ENCODE data around the gene HCK. TPM values are rescaled to one million over a fixed set of nuclear protein-coding genes. Genes with fewer than 3 reads are reported as not detected.
A peak's percentile ranks its signal among the peaks of the same experiment; 100 is the strongest.
"Not testable (repeated sequence)": the region's sequence is repeated elsewhere in the genome, so short reads cannot be mapped to it uniquely, and the experiment has no call there.

The HCK gene
- total and polyA plus RNA-seq, 5 experiments from 2014 or later: 0.24 to 0.86 (median 0.53) TPM; not detected in 1

GRCh38 chr20:32033316-32033715 is 18.7 kb upstream of the HCK start:
- H3K27ac Mint-ChIP-seq: no peak overlapping the region
- H3K36me3 Mint-ChIP-seq: peaks cover 0 to 3% (median 0%) of the 10 kb centered on the region in 3 donors
- POLR2A ChIA-PET: no interaction called here
- no peak for ATAC-seq
- DNase-seq: no peak
- peaks cover 0 to 2% (median 0%) of the 10 kb centered on the region in 9 donors for H3K9me3 Mint-ChIP-seq
- peaks cover 13 to 82% (median 40%) of the 10 kb centered on the region in 5 donors for H3K27me3 Mint-ChIP-seq
- H3K4me3 Mint-ChIP-seq: no peak overlapping the region
- peaks cover 0 to 11% (median 0%) of the 10 kb centered on the region in 4 donors for H3K4me1 Mint-ChIP-seq

- H3K4me3 Mint-ChIP-seq, H3K9me3 Mint-ChIP-seq, H3K36me3 Mint-ChIP-seq, DNase-seq, H3K27ac Mint-ChIP-seq, POLR2A ChIA-PET, ATAC-seq: not testable (repeated sequence)
- Mint-ChIP-seq H3K4me1 (peaks cover 0 to 11% (median 0%) of the 10 kb centered on the region in 4 donors), H3K27me3 (peaks cover 13 to 79% (median 40%) of the 10 kb centered on the region in 5 donors)
Measured at GRCh38 chr20:32033721-32034120, 18.3 kb upstream of the HCK start.

- DNase-seq: no peak
- H3K27ac Mint-ChIP-seq: peak overlapping the region in 1 of 10 donors; percentile 25
- peaks cover 0 to 17% (median 0%) of the 10 kb centered on the region in 4 donors for H3K4me1 Mint-ChIP-seq
- no peak for ATAC-seq
- H3K27me3 Mint-ChIP-seq: peaks cover 14 to 75% (median 36%) of the 10 kb centered on the region in 5 donors
- peaks cover 0 to 2% (median 0%) of the 10 kb centered on the region in 9 donors for H3K9me3 Mint-ChIP-seq
- H3K36me3 Mint-ChIP-seq: peaks cover 0 to 3% (median 0%) of the 10 kb centered on the region in 3 donors
- H3K4me3 Mint-ChIP-seq: no peak overlapping the region
- POLR2A ChIA-PET: no interaction called here
Measured at GRCh38 chr20:32034581-32035425, 17.2 kb upstream of the HCK start.

- POLR2A ChIA-PET: no interaction called here
Measured at GRCh38 chr20:32035426-32035779, 16.6 kb upstream of the HCK start.

GRCh38 chr20:32036252-32036651 is 15.8 kb upstream of the HCK start:
- peaks cover 0 to 2% (median 0%) of the 10 kb centered on the region in 9 donors for H3K9me3 Mint-ChIP-seq
- H3K4me1 Mint-ChIP-seq: peaks cover 0 to 27% (median 3%) of the 10 kb centered on the region in 4 donors
- POLR2A ChIA-PET: no interaction called here
- peaks cover 14 to 81% (median 39%) of the 10 kb centered on the region in 5 donors for H3K27me3 Mint-ChIP-seq
- no peak overlapping the region for H3K4me3 Mint-ChIP-seq
- ATAC-seq (no peak), DNase-seq (no peak)
- H3K36me3 Mint-ChIP-seq: peaks cover 0 to 3% (median 0%) of the 10 kb centered on the region in 3 donors
- H3K27ac Mint-ChIP-seq: peak overlapping the region in 1 of 10 donors; percentile 41

More at GRCh38 chr20:32035426-32035779, 16.6 kb upstream of the HCK start:
- Mint-ChIP-seq H3K4me1 (peaks cover 0 to 22% (median 0%) of the 10 kb centered on the region in 4 donors), H3K36me3 (peaks cover 0 to 3% (median 0%) of the 10 kb centered on the region in 3 donors), H3K9me3 (peaks cover 0 to 2% (median 0%) of the 10 kb centered on the region in 9 donors), H3K27ac (peak overlapping the region in 1 of 10 donors; percentile 25), H3K4me3 (no peak overlapping the region), H3K27me3 (peaks cover 14 to 74% (median 32%) of the 10 kb centered on the region in 5 donors)
- no peak for DNase-seq
- ATAC-seq: no peak

GRCh38 chr20:32036716-32037485 is 15.1 kb upstream of the HCK start:
- peaks cover 16 to 84% (median 39%) of the 10 kb centered on the region in 5 donors for H3K27me3 Mint-ChIP-seq
- no peak for DNase-seq
- H3K27ac Mint-ChIP-seq: no peak overlapping the region
- no peak for ATAC-seq
- peaks cover 0 to 2% (median 0%) of the 10 kb centered on the region in 9 donors for H3K9me3 Mint-ChIP-seq
- peaks cover 0 to 32% (median 3%) of the 10 kb centered on the region in 4 donors for H3K4me1 Mint-ChIP-seq
- peaks cover 0 to 3% (median 0%) of the 10 kb centered on the region in 3 donors for H3K36me3 Mint-ChIP-seq
- H3K4me3 Mint-ChIP-seq: no peak overlapping the region
- POLR2A ChIA-PET: interaction anchor here (0.7 kb wide), 1 partner anchor 230 kb away, joined by 4 read pairs; no protein-coding TSS in a partner anchor

- Mint-ChIP-seq H3K9me3 (peaks cover 0 to 2% (median 0%) of the 10 kb centered on the region in 9 donors), H3K27me3 (peaks cover 15 to 80% (median 38%) of the 10 kb centered on the region in 5 donors), H3K4me3 (no peak overlapping the region), H3K4me1 (peaks cover 0 to 34% (median 3%) of the 10 kb centered on the region in 4 donors), H3K27ac (no peak overlapping the region), H3K36me3 (peaks cover 0 to 3% (median 0%) of the 10 kb centered on the region in 3 donors)
- POLR2A ChIA-PET: no interaction called here
- no peak for DNase-seq
- ATAC-seq: no peak
Measured at GRCh38 chr20:32037929-32038328, 14.1 kb upstream of the HCK start.

- DNase-seq (peak in 1 of 10 donors; percentile 44), ATAC-seq (peak in 1 of 2 donors; percentile 50)
- Mint-ChIP-seq H3K4me1 (peaks cover 0 to 31% (median 3%) of the 10 kb centered on the region in 4 donors), H3K9me3 (peaks cover 0 to 2% (median 0%) of the 10 kb centered on the region in 9 donors), H3K36me3 (no peaks in the 10 kb centered on the region), H3K27me3 (peaks cover 17 to 82% (median 38%) of the 10 kb centered on the region in 5 donors), H3K27ac (no peak overlapping the region), H3K4me3 (peak overlapping the region in 1 of 10 donors; percentile 40)
- POLR2A ChIA-PET: interaction anchor here (0.7 kb wide), 1 partner anchor 612 kb away, joined by 4 read pairs; no protein-coding TSS in a partner anchor
Measured at GRCh38 chr20:32040142-32040953, 11.7 kb upstream of the HCK start.

- DNase-seq: no peak
- POLR2A ChIA-PET: no interaction called here
- peaks cover 28 to 80% (median 37%) of the 10 kb centered on the region in 5 donors for H3K27me3 Mint-ChIP-seq
- ATAC-seq: no peak
- no peaks in the 10 kb centered on the region for H3K36me3 Mint-ChIP-seq
- no peak overlapping the region for H3K4me3 Mint-ChIP-seq
- no peaks in the 10 kb centered on the region for H3K9me3 Mint-ChIP-seq
- peaks cover 0 to 12% (median 4%) of the 10 kb centered on the region in 4 donors for H3K4me1 Mint-ChIP-seq
- no peak overlapping the region for H3K27ac Mint-ChIP-seq
Measured at GRCh38 chr20:32045999-32046398, 6.0 kb upstream of the HCK start.

GRCh38 chr20:32050324-32050841 is 1.7 kb upstream of the HCK start:
- peaks cover 45 to 88% (median 48%) of the 10 kb centered on the region in 5 donors for H3K27me3 Mint-ChIP-seq
- peaks cover 10 to 25% (median 22%) of the 10 kb centered on the region in 4 donors for H3K4me1 Mint-ChIP-seq
- H3K27ac Mint-ChIP-seq: no peak overlapping the region
- H3K9me3 Mint-ChIP-seq: peaks cover 0 to 2% (median 0%) of the 10 kb centered on the region in 9 donors
- H3K36me3 Mint-ChIP-seq: no peaks in the 10 kb centered on the region
- POLR2A ChIA-PET: no interaction called here
- ATAC-seq (no peak), DNase-seq (no peak)
- peak overlapping the region in 3 of 10 donors; percentile 8 to 70 (median 47) for H3K4me3 Mint-ChIP-seq

GRCh38 chr20:32050851-32051556 is 1.0 kb upstream of the HCK start:
- Mint-ChIP-seq H3K36me3 (no peaks in the 10 kb centered on the region), H3K27me3 (peaks cover 41 to 82% (median 46%) of the 10 kb centered on the region in 5 donors), H3K27ac (peak overlapping the region in 3 of 10 donors; percentile 35 to 61 (median 60)), H3K9me3 (peaks cover 0 to 2% (median 0%) of the 10 kb centered on the region in 9 donors), H3K4me1 (peaks cover 10 to 25% (median 22%) of the 10 kb centered on the region in 4 donors), H3K4me3 (peak overlapping the region in 8 of 10 donors; percentile 63 to 86 (median 80))
- POLR2A ChIA-PET: no interaction called here
- DNase-seq (no peak), ATAC-seq (no peak)
